IMR-90 (cell line): ENCODE results near the gene DUS2. TPM values are rescaled to one million over a fixed set of nuclear protein-coding genes. Genes with fewer than 3 reads are reported as not detected.

Experiments used
- ATAC-seq: fragments of 200-7000 bp; cut with Tn5 transposase; 2 replicates; pipeline ENCODE4 v1.9.1; 2020; ENCODE audit warnings: low read depth, mild to moderate bottlenecking, moderate library complexity
- BruUV-seq: library from RNA; stranded (reverse); fragments of 400-500 nt; replicated peaks from 2 replicates; lab custom pipeline; 2021; lab: Mats Ljungman, UMichigan
- CTCF ChIA-PET: fragments of 300-600 bp; formaldehyde crosslinking; extraction: SDS; loops from one replicate; lab custom pipeline; 2021; ENCODE audit warnings: antibody characterized with exemption; lab: Yijun Ruan, JAX
- POLR2A ChIA-PET: fragments of 300-600 bp; sonication (Branson Sonifier 250); formaldehyde crosslinking; loops from one replicate; lab custom pipeline; 2022; ENCODE audit warnings: antibody characterized with exemption; ENCODE audit not compliant: unreplicated experiment; lab: Charles Lee
- DNase-seq: peaks from one replicate; pipeline ENCODE4 v3.0.0; 2013
- H2AFZ ChIP-seq: replicated peaks from 2 replicates; pipeline ENCODE3; 2013; ENCODE audit warnings: low read length, mild to moderate bottlenecking; ENCODE audit not compliant: poor library complexity
- H2AK5ac ChIP-seq: 2 replicates; pipeline ENCODE4 v1.6.1; 2013; ENCODE audit warnings: low read depth, low read length, inconsistent platforms
- H2AK9ac ChIP-seq: replicated peaks from 2 replicates; pipeline ENCODE3; 2013; ENCODE audit warnings: mild to moderate bottlenecking, low read depth, low read length, moderate library complexity; ENCODE audit not compliant: poor library complexity
- H2BK120ac ChIP-seq: 2 replicates; pipeline ENCODE4 v1.6.1; 2013; ENCODE audit warnings: low read depth, low read length, inconsistent platforms
- H2BK15ac ChIP-seq: 3 replicates; pipeline ENCODE4 v1.6.1; 2013; ENCODE audit warnings: low read depth, low read length, inconsistent platforms
- H2BK20ac ChIP-seq: 2 replicates; pipeline ENCODE4 v1.6.1; 2013; ENCODE audit warnings: low read depth, mild to moderate bottlenecking, inconsistent platforms, low read length, moderate library complexity
- H2BK5ac ChIP-seq: 2 replicates; pipeline ENCODE4 v1.6.1; 2013; ENCODE audit warnings: mild to moderate bottlenecking, low read depth, low read length, inconsistent platforms; ENCODE audit not compliant: poor library complexity, severe bottlenecking
- H3K14ac ChIP-seq: replicated peaks from 2 replicates; pipeline ENCODE4 v1.6.1; 2013; ENCODE audit warnings: low read depth, low read length, inconsistent platforms
- H3K18ac ChIP-seq: 2 replicates; pipeline ENCODE4 v1.6.1; 2013; ENCODE audit warnings: low read depth, low read length, control low read depth
- H3K23ac ChIP-seq: 2 replicates; pipeline ENCODE4 v1.6.1; 2013; ENCODE audit warnings: low read depth, low read length, inconsistent platforms
- H3K27ac ChIP-seq: 2 replicates; pipeline ENCODE4 v1.5.1; 2013; ENCODE audit warnings: mild to moderate bottlenecking, control low read depth, low read length; ENCODE audit not compliant: insufficient read depth
- H3K27me3 ChIP-seq: 2 replicates; pipeline ENCODE4 v1.6.1; 2013; ENCODE audit warnings: low read length; ENCODE audit not compliant: control insufficient read depth, insufficient read depth
- H3K36me3 ChIP-seq: 2 replicates; pipeline ENCODE4 v1.6.1; 2013; ENCODE audit warnings: low read length, mixed read lengths; ENCODE audit not compliant: control insufficient read depth, insufficient read depth
- H3K4ac ChIP-seq: 2 replicates; pipeline ENCODE4 v1.6.1; 2013; ENCODE audit warnings: low read depth, low read length, inconsistent platforms
- H3K4me1 ChIP-seq: 2 replicates; pipeline ENCODE4 v1.6.1; 2013; ENCODE audit warnings: low read length, mixed read lengths; ENCODE audit not compliant: control insufficient read depth, insufficient read depth
- H3K4me2 ChIP-seq: 2 replicates; pipeline ENCODE4 v1.6.1; 2013; ENCODE audit warnings: low read depth, mild to moderate bottlenecking, control low read depth, low read length, moderate library complexity
- H3K4me3 ChIP-seq: 2 replicates; pipeline ENCODE4 v1.5.1; 2013; ENCODE audit warnings: low read depth, mild to moderate bottlenecking, control low read depth, low read length, moderate library complexity; ENCODE audit not compliant: insufficient read depth
- H3K56ac ChIP-seq: 2 replicates; pipeline ENCODE4 v1.6.1; 2013; ENCODE audit warnings: low read length, inconsistent platforms; ENCODE audit not compliant: insufficient read depth; ENCODE audit errors: extremely low read depth
- H3K79me1 ChIP-seq, 2 experiments: 2 replicates each; pipeline ENCODE4 v1.6.1; 2013; ENCODE audit warnings: low read length in 2 of 2, inconsistent platforms in 1 of 2, low read depth in 1 of 2
- H3K9ac ChIP-seq: 2 replicates; pipeline ENCODE4 v1.6.1; 2013; ENCODE audit warnings: low read depth, low read length, control low read depth
- H3K9me1 ChIP-seq: 2 replicates; pipeline ENCODE4 v1.6.1; 2013; ENCODE audit warnings: low read length, inconsistent platforms; ENCODE audit not compliant: insufficient read depth
- H3K9me3 ChIP-seq: 2 replicates; pipeline ENCODE4 v1.6.1; 2013; ENCODE audit warnings: low read length; ENCODE audit not compliant: control insufficient read depth, insufficient read depth
- H4K20me1 ChIP-seq: 2 replicates; pipeline ENCODE4 v1.6.1; 2013; ENCODE audit warnings: low read length, inconsistent platforms; ENCODE audit not compliant: insufficient read depth
- H4K5ac ChIP-seq: 2 replicates; pipeline ENCODE4 v1.6.1; 2013; ENCODE audit warnings: mild to moderate bottlenecking, low read depth, low read length, control low read depth
- H4K8ac ChIP-seq, 2 experiments: 2 replicates each; pipeline ENCODE4 v1.6.1; 2013; ENCODE audit warnings: low read depth in 2 of 2, low read length in 2 of 2, control low read depth in 1 of 2, inconsistent platforms in 1 of 2
- H4K91ac ChIP-seq: 2 replicates; pipeline ENCODE4 v1.6.1; 2013; ENCODE audit warnings: low read depth, low read length, inconsistent platforms; ENCODE audit not compliant: insufficient read depth
- BHLHE40 ChIP-seq: fragments of 150-350 bp; IDR thresholded peaks from 2 replicates; pipeline ENCODE4 v1.6.1; 2016; ENCODE audit warnings: mild to moderate bottlenecking, low read depth, low read length
- CEBPB ChIP-seq: IDR thresholded peaks from 2 replicates; pipeline ENCODE4 v1.6.1; 2012; ENCODE audit warnings: low read depth, low read length, improper control_type of control experiment
- CHD1 ChIP-seq: IDR thresholded peaks from 2 replicates; pipeline ENCODE4 v1.6.1; 2012; ENCODE audit warnings: low read depth, low read length, improper control_type of control experiment
- ELK1 ChIP-seq: fragments of 150-350 bp; IDR thresholded peaks from 2 replicates; pipeline ENCODE4 v1.6.1; 2016; ENCODE audit warnings: low read depth, mild to moderate bottlenecking, low read length, moderate library complexity, borderline replicate concordance
- FOS ChIP-seq: fragments of 150-350 bp; IDR thresholded peaks from 2 replicates; pipeline ENCODE4 v1.6.1; 2016; ENCODE audit warnings: low read depth, low read length
- MAFK ChIP-seq: IDR thresholded peaks from 2 replicates; pipeline ENCODE4 v1.6.1; 2012; ENCODE audit warnings: low read depth, low read length, improper control_type of control experiment
- MAZ ChIP-seq: IDR thresholded peaks from 2 replicates; pipeline ENCODE4 v1.6.1; 2012; ENCODE audit warnings: low read depth, mild to moderate bottlenecking, low read length, improper control_type of control experiment, moderate library complexity, borderline replicate concordance
- MXI1 ChIP-seq: IDR thresholded peaks from 2 replicates; pipeline ENCODE4 v1.6.1; 2012; ENCODE audit warnings: low read depth, mild to moderate bottlenecking, low read length, moderate library complexity, borderline replicate concordance
- NFE2L2 ChIP-seq: fragments of 150-350 bp; IDR thresholded peaks from 2 replicates; pipeline ENCODE4 v1.6.1; 2016; ENCODE audit warnings: low read depth, mild to moderate bottlenecking, low read length
- POLR2A ChIP-seq: IDR thresholded peaks from 2 replicates; pipeline ENCODE4 v1.6.1; 2012; ENCODE audit warnings: mild to moderate bottlenecking, low read depth, low read length
- RAD21 ChIP-seq: IDR thresholded peaks from 2 replicates; pipeline ENCODE4 v1.6.1; 2012; ENCODE audit warnings: low read length, improper control_type of control experiment
- RCOR1 ChIP-seq: IDR thresholded peaks from 2 replicates; pipeline ENCODE4 v1.6.1; 2012; ENCODE audit warnings: mild to moderate bottlenecking, low read length, improper control_type of control experiment; ENCODE audit not compliant: insufficient replicate concordance
- RFX5 ChIP-seq: IDR thresholded peaks from 2 replicates; pipeline ENCODE4 v1.8.0; 2012; ENCODE audit warnings: low read depth, mild to moderate bottlenecking, low read length, moderate library complexity
- SMC3 ChIP-seq: fragments of 150-350 bp; IDR thresholded peaks from 2 replicates; pipeline ENCODE4 v1.6.1; 2016; ENCODE audit warnings: low read depth, mild to moderate bottlenecking, antibody characterized with exemption, low read length, moderate library complexity
- USF2 ChIP-seq: fragments of 150-350 bp; IDR thresholded peaks from 2 replicates; pipeline ENCODE4 v1.6.1; 2017; ENCODE audit warnings: mild to moderate bottlenecking, antibody characterized with exemption, low read length, low read depth
- WGBS, 2 experiments: methylation state at CpG; one replicate each; pipeline versions ENCODE4 v1.1.5 to v1.1.7; 2013; ENCODE audit warnings: missing lambda C conversion rate in 2 of 2; ENCODE audit not compliant: insufficient read length in 1 of 2; ENCODE audit errors: extremely low coverage in 2 of 2; 5-methylcytosine and 5-hydroxymethylcytosine counted together
- dilution Hi-C: fragments of 300-500 bp; cut with HindIII; formaldehyde crosslinking; loops from one replicate; pipeline ENCODE4 v1.14.3; 2018; ENCODE audit warnings: low sequenced_read_pairs; ENCODE audit not compliant: unreplicated experiment
- in situ Hi-C: fragments of 300-500 bp; cut with MboI; formaldehyde crosslinking; loops from 3 replicates; pipeline ENCODE4 v1.14.3; 2019; ENCODE audit warnings: low sequenced_read_pairs, inconsistent platforms, mixed read lengths
- intact Hi-C: fragments of 100-400 bp; cut with micrococcal nuclease; formaldehyde crosslinking; loops from 2 replicates; pipeline ENCODE4 v1.10.0; 2022
- polyA plus RNA-seq, 3 experiments: library from polyadenylated mRNA; depleted of rRNA; stranded (reverse); fragments of >200 nt; gene quantifications; 2 replicates each; pipeline ENCODE4 v1.2.3, GENCODE V29; 2012; ENCODE audit warnings: low replicate concordance in 1 of 3
- total RNA-seq: library from RNA; depleted of rRNA; stranded (reverse); fragments of >200 nt; gene quantifications from 2 replicates; pipeline ENCODE4 v1.2.3, GENCODE V29; 2012
- TF ChIP-seq, protein P1 (sequence below): conservative IDR thresholded peaks from 2 replicates; pipeline ENCODE4 v1.5.1; 2012; ENCODE audit warnings: mild to moderate bottlenecking, low read depth, low read length, improper control_type of control experiment

Gene DUS2
- total and polyA plus RNA-seq, 2 of the 4 experiments (the other 2 are of a cell fraction): 15.8 to 30.5 TPM

GRCh38 chr16:68100488-68100887 is 77.4 kb downstream of the DUS2 start:
- CTCF ChIA-PET: no interaction called here
- Histone ChIP-seq H3K9me1 (peaks cover 4% of the 10 kb centered on the region), H3K79me1 (peaks cover 23 to 54% of the 10 kb centered on the region in 2 experiments), H3K18ac (no peak overlapping the region), H3K4me2 (no peak overlapping the region), H3K4me3 (no peak overlapping the region), H4K91ac (no peak overlapping the region), H3K14ac (no peak overlapping the region), H3K9me3 (peaks cover 2% of the 10 kb centered on the region; the same call in 1 of the 2 replicates), H2BK120ac (no peak overlapping the region), H2AK5ac (no peak overlapping the region), H4K20me1 (peaks cover 9% of the 10 kb centered on the region), H3K4me1 (no peaks in the 10 kb centered on the region), H3K27ac (no peak overlapping the region), H2AFZ (no peak overlapping the region), H2BK5ac (no peak overlapping the region), H3K27me3 (no peaks in the 10 kb centered on the region), H3K36me3 (no peaks in the 10 kb centered on the region), H2BK15ac (no peak overlapping the region), H3K23ac (no peak overlapping the region), H2AK9ac (no peak overlapping the region), H2BK20ac (no peak overlapping the region), H4K5ac (no peak overlapping the region), H3K56ac (no peak overlapping the region), H3K4ac (no peak overlapping the region), H3K9ac (no peak overlapping the region), H4K8ac (no peak overlapping the region)
- DNase-seq: no peak
- POLR2A ChIA-PET: no interaction called here
- intact Hi-C loops (no loop called here), dilution Hi-C loops (no loop called here), in situ Hi-C loops (no loop called here)
- no TSS peak for BruUV-seq
- TF ChIP-seq CEBPB (no peak), MXI1 (no peak), POLR2A (no peak), SMC3 (no peak), MAZ (no peak), CHD1 (no peak), ELK1 (no peak), MAFK (no peak), USF2 (no peak), NFE2L2 (no peak), FOS (no peak), RAD21 (no peak), RFX5 (no peak), BHLHE40 (no peak), RCOR1 (no peak)
- TF ChIP-seq, protein P1, sequence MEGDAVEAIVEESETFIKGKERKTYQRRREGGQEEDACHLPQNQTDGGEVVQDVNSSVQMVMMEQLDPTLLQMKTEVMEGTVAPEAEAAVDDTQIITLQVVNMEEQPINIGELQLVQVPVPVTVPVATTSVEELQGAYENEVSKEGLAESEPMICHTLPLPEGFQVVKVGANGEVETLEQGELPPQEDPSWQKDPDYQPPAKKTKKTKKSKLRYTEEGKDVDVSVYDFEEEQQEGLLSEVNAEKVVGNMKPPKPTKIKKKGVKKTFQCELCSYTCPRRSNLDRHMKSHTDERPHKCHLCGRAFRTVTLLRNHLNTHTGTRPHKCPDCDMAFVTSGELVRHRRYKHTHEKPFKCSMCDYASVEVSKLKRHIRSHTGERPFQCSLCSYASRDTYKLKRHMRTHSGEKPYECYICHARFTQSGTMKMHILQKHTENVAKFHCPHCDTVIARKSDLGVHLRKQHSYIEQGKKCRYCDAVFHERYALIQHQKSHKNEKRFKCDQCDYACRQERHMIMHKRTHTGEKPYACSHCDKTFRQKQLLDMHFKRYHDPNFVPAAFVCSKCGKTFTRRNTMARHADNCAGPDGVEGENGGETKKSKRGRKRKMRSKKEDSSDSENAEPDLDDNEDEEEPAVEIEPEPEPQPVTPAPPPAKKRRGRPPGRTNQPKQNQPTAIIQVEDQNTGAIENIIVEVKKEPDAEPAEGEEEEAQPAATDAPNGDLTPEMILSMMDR: no peak
- WGBS, 2 experiments: 100% methylated on average over 3 of the region's 4 CpGs; no CpG with 5 or more reads in 1 of the 2 experiments
- ATAC-seq: no peak
